Type B pancreatic cell (in vitro differentiated cells): ENCODE measurements around the gene TMEM259. TPM values are rescaled to one million over a fixed set of nuclear protein-coding genes. Genes with fewer than 3 reads are reported as not detected.

Experiments
- DNase-seq: peaks from one replicate; pipeline ENCODE4 v3.0.0; 2021; ENCODE audit warnings: mixed read lengths; ENCODE audit not compliant: unreplicated experiment; ENCODE audit errors: extremely low spot score
- H3K27ac Mint-ChIP-seq: 2 replicates; pipeline ENCODE4 v1.8.0; 2021; ENCODE audit warnings: mild to moderate bottlenecking, mixed read lengths
- H3K27me3 Mint-ChIP-seq: 2 replicates; pipeline ENCODE4 v1.8.0; 2021; ENCODE audit warnings: mixed read lengths
- H3K36me3 Mint-ChIP-seq: 2 replicates; pipeline ENCODE4 v1.8.0; 2021; ENCODE audit warnings: mixed read lengths
- H3K4me1 Mint-ChIP-seq: one replicate; pipeline ENCODE4 v1.8.0; 2021; ENCODE audit warnings: mixed read lengths; ENCODE audit not compliant: unreplicated experiment
- H3K4me3 Mint-ChIP-seq: 2 replicates; pipeline ENCODE4 v1.8.0; 2021; ENCODE audit warnings: mild to moderate bottlenecking, mixed read lengths
- H3K9me3 Mint-ChIP-seq: 2 replicates; pipeline ENCODE4 v1.8.0; 2021; ENCODE audit warnings: mixed read lengths
- total RNA-seq: library from RNA; stranded (reverse); gene quantifications from 2 replicates; pipeline ENCODE4 v1.2.1, GENCODE V29; 2021; ENCODE audit warnings: low replicate concordance
- TF ChIP-seq, protein P1 (sequence below): fragments of 200-600 bp; sonication (generic); conservative IDR thresholded peaks from 2 replicates; pipeline ENCODE4 v1.5.0; 2021; ENCODE audit warnings: antibody characterized with exemption, mild to moderate bottlenecking

TMEM259 gene
- total RNA-seq, 1 donor from 2014 or later = 173 TPM

DNA sequence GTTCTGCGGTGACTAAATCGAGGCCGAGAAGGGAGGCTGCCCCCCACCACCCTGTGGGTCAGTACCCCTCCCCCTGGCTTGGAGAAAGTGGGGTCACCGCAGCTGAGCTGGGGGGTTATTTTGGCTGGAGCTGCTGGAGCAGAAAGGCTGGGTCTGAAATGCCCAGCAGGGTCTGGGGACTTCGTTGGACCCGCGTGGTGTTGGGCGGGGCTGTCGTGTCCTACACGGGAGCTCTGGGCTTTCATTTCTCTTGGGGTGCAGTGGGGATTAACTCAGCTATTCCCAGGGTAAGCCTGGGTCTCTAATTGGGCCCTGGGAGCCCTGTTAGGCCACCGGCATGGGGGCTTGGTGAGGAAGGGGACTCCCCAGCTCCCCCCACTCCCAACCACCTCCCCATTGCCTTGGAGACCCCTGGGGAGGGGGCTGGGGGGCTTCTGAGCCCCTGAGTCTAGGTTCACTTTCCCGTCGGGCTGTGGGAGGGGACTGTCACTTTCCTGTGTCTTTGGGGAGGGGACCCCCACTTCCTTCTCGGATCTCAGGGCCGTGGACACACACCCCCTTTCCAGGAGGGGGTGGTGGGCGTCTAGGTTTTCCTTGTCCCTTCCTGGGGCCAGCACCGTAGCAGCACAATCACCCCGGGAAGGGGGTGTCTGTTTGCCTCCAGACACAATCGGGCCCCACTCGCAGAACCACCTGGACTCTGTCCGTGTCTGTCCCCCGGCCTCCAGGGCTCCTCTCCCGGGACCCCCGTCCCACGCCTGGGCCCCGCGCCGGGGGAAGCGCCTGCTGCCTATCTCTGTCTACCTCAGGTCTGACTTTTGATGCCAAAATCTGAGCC, 47.0 kb downstream of the TMEM259 start:
- TF ChIP-seq, protein P1, sequence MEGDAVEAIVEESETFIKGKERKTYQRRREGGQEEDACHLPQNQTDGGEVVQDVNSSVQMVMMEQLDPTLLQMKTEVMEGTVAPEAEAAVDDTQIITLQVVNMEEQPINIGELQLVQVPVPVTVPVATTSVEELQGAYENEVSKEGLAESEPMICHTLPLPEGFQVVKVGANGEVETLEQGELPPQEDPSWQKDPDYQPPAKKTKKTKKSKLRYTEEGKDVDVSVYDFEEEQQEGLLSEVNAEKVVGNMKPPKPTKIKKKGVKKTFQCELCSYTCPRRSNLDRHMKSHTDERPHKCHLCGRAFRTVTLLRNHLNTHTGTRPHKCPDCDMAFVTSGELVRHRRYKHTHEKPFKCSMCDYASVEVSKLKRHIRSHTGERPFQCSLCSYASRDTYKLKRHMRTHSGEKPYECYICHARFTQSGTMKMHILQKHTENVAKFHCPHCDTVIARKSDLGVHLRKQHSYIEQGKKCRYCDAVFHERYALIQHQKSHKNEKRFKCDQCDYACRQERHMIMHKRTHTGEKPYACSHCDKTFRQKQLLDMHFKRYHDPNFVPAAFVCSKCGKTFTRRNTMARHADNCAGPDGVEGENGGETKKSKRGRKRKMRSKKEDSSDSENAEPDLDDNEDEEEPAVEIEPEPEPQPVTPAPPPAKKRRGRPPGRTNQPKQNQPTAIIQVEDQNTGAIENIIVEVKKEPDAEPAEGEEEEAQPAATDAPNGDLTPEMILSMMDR = no peak
- DNase-seq = no peak
- H3K27ac Mint-ChIP-seq = no peak overlapping the region
- no peaks in the 10 kb centered on the region for H3K4me1 Mint-ChIP-seq
- H3K36me3 Mint-ChIP-seq = peaks cover 11% of the 10 kb centered on the region
- H3K9me3 Mint-ChIP-seq = no peaks in the 10 kb centered on the region
- no peak overlapping the region for H3K4me3 Mint-ChIP-seq
- H3K27me3 Mint-ChIP-seq = no peaks in the 10 kb centered on the region

DNA sequence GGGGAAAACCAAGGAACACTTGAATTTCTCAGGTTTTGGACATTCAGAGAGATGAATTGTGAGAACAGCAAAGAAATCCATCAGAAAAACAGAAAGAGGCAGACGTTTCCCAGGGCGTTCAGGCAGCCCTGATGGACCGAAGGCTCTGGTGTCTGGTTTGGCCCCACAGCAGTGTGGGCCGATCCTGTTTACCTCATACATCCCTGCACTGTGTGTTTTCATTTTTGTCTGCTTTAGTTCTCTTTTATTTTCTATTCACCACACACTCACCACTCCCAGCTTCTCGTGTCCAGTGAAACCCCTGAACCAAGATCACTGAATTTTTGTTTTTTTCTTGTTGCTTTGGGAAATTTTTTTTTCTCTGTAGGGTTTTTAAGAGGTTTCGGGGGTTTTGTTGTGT, 48.6 kb downstream of the TMEM259 start:
- no peaks in the 10 kb centered on the region for H3K27me3 Mint-ChIP-seq
- no peaks in the 10 kb centered on the region for H3K4me1 Mint-ChIP-seq
- peaks cover 16% of the 10 kb centered on the region for H3K36me3 Mint-ChIP-seq
- TF ChIP-seq, protein P1 = no peak
- DNase-seq = no peak
- no peaks in the 10 kb centered on the region for H3K9me3 Mint-ChIP-seq
- peak overlapping the region; percentile 15 for H3K27ac Mint-ChIP-seq
- H3K4me3 Mint-ChIP-seq = no peak overlapping the region

DNA sequence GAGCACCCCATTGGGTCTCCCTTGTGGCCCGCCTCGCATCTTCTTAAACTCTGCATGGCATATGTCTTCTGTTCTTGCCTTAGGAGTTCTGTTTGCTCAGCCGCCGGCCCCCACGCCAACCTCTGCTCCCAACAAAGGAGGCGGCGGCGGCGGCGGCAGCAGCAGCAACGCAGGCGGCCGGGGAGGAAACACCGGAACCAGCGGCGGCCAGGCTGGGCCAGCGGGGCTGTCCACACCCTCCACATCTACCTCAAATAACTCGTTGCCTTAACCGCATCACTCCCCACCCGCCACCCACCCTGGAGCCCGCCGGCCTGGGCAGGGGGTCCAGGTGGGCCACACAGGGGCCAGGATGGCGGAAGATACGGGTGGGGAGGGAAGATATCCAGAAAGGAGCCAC, 49.1 kb downstream of the TMEM259 start:
- Mint-ChIP-seq H3K4me1 (no peaks in the 10 kb centered on the region), H3K4me3 (no peak overlapping the region), H3K9me3 (no peaks in the 10 kb centered on the region), H3K27me3 (no peaks in the 10 kb centered on the region), H3K36me3 (peaks cover 18% of the 10 kb centered on the region), H3K27ac (no peak overlapping the region)
- TF ChIP-seq, protein P1 = no peak
- DNase-seq = no peak

DNA sequence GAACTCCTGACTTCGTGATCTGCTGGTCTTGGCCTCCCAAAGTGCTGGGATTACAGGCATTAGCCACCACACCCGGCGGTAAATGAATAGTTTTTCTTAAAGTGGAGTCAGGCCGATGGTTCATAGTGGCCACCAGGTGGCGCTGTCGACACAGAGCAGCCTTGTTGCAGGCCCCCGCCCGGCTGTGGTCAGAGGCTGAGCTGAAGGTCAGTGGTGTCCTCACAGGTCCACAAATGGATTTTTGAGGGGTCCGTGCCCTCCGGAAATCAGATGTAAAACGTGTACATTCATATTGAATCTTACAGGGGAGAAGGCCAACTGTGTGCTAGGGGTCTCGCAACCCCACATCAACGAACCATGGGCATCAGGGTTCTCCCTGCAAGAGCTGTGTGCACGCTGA, 50.2 kb downstream of the TMEM259 start:
- Mint-ChIP-seq H3K27me3 (no peaks in the 10 kb centered on the region), H3K36me3 (peaks cover 18% of the 10 kb centered on the region), H3K27ac (peak overlapping the region; percentile 43), H3K4me1 (no peaks in the 10 kb centered on the region), H3K4me3 (no peak overlapping the region), H3K9me3 (no peaks in the 10 kb centered on the region)
- no peak for DNase-seq
- TF ChIP-seq, protein P1 = peak; percentile 79

DNA sequence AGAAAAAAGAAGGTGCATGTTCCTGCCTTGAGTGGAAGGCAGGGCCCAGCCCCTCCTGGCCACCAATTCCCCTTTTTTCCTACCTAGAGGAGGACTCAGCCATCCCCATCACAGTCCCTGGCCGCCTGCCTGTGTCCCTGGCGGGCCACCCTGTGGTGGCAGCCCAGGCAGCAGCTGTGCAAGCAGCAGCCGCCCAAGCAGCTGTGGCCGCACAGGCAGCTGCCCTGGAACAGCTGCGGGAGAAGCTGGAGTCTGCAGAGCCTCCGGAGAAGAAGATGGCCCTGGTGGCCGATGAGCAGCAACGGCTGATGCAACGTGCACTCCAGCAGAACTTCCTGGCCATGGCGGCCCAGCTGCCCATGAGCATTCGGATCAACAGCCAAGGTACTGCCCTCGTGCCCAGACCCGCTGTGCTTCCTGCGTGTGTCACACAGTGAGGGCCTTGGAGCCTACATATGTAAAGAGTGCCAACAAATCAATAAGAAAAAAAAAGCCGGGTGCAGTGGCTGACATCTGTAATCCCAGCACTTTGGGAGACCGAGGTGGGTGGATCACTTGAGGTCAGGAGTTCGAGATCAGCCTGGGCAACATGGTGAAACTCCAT, 54.3 kb downstream of the TMEM259 start:
- TF ChIP-seq, protein P1 = no peak
- H3K4me1 Mint-ChIP-seq = peaks cover 9% of the 10 kb centered on the region
- no peak for DNase-seq
- H3K27ac Mint-ChIP-seq = no peak overlapping the region
- H3K4me3 Mint-ChIP-seq = no peak overlapping the region
- H3K36me3 Mint-ChIP-seq = peaks cover 21% of the 10 kb centered on the region
- no peaks in the 10 kb centered on the region for H3K27me3 Mint-ChIP-seq
- no peaks in the 10 kb centered on the region for H3K9me3 Mint-ChIP-seq
